Suprapubic skin (tissue), 4 donors: ENCODE measurements around the gene BICD1. TPM values are rescaled to one million over a fixed set of nuclear protein-coding genes. Genes with fewer than 3 reads are reported as not detected.

Experiments
- DNase-seq, 2 donors: peaks; one replicate each; pipeline ENCODE4 v3.0.0-alpha.2; 2019; ENCODE audit warnings: low spot score in 2 of 2
- H3K27ac ChIP-seq: fragments of 200-600 bp; sonication (generic); one replicate; pipeline ENCODE4 v1.5.1; 2019
- H3K27me3 ChIP-seq: fragments of 200-600 bp; sonication (generic); one replicate; pipeline ENCODE4 v1.5.1; 2019
- H3K36me3 ChIP-seq: fragments of 200-600 bp; sonication (generic); one replicate; pipeline ENCODE4 v1.5.1; 2019
- H3K4me1 ChIP-seq: fragments of 200-600 bp; sonication (generic); one replicate; pipeline ENCODE4 v1.5.1; 2019
- H3K4me3 ChIP-seq: fragments of 200-600 bp; sonication (generic); one replicate; pipeline ENCODE4 v1.5.1; 2019; ENCODE audit warnings: mild to moderate bottlenecking
- H3K9me3 ChIP-seq: fragments of 200-600 bp; sonication (generic); one replicate; pipeline ENCODE4 v1.5.1; 2019
- CTCF ChIP-seq, 2 donors: fragments of 200-600 bp in 1 of 2; fragments of 450-650 bp in 1 of 2; sonication (generic) in 1 of 2; IDR thresholded peaks; one replicate each; pipeline ENCODE4 v1.5.1; 2016 to 2019; ENCODE audit warnings: antibody characterized with exemption in 2 of 2, mild to moderate bottlenecking in 1 of 2, moderate library complexity in 1 of 2
- EP300 ChIP-seq: sonication (generic); formaldehyde crosslinking; IDR thresholded peaks from one replicate; pipeline ENCODE4 v1.6.1; 2017; ENCODE audit warnings: antibody characterized with exemption
- POLR2A ChIP-seq, 2 donors: fragments of 450-650 bp; IDR thresholded peaks; one replicate each; pipeline ENCODE4 v1.6.1; 2017; ENCODE audit warnings: antibody characterized with exemption in 2 of 2, mild to moderate bottlenecking in 2 of 2, moderate library complexity in 2 of 2
- POLR2AphosphoS5 ChIP-seq, 3 donors: sonication (generic); formaldehyde crosslinking; IDR thresholded peaks; one replicate each; pipeline ENCODE4 v1.6.1; 2017; ENCODE audit warnings: antibody characterized with exemption in 3 of 3
- WGBS: methylation state at CpG from one replicate; pipeline ENCODE4 v1.1.5; 2018; 5-methylcytosine and 5-hydroxymethylcytosine counted together
- total RNA-seq, 4 donors: library from RNA; depleted of rRNA; stranded (reverse); fragments of >200 nt; gene quantifications; one replicate each; pipeline ENCODE4 v1.1.0, GENCODE V29; 2016

Gene BICD1
- total RNA-seq, 4 donors from 2014 or later: 1.5 to 5.4 (median 2.5) TPM

GRCh38 chr12:32367381-32367780 is 260.7 kb downstream of the BICD1 start:
- Histone ChIP-seq H3K27ac (no peak overlapping the region), H3K4me1 (no peaks in the 10 kb centered on the region), H3K9me3 (no peaks in the 10 kb centered on the region), H3K27me3 (no peaks in the 10 kb centered on the region), H3K4me3 (no peak overlapping the region), H3K36me3 (no peaks in the 10 kb centered on the region)
- TF ChIP-seq CTCF (IDR thresholded peaks at IDR 0.05): no peak
- TF ChIP-seq EP300: no peak
- TF ChIP-seq POLR2AphosphoS5 (IDR thresholded peaks at IDR 0.05): no peak
- no peak for TF ChIP-seq POLR2A (IDR thresholded peaks at IDR 0.05)
- no peak for DNase-seq
- 79% methylated on average over 4 of the region's 4 CpGs for WGBS

- TF ChIP-seq POLR2AphosphoS5 (IDR thresholded peaks at IDR 0.05) (no peak), CTCF (IDR thresholded peaks at IDR 0.05) (no peak), POLR2A (IDR thresholded peaks at IDR 0.05) (no peak)
- no peaks in the 10 kb centered on the region for H3K9me3 ChIP-seq
- WGBS: 65% methylated on average over 4 of the region's 4 CpGs
Measured at GRCh38 chr12:32369202-32369601, 262.6 kb downstream of the BICD1 start.

GRCh38 chr12:32377344-32378055 is 270.9 kb downstream of the BICD1 start:
- Histone ChIP-seq H3K4me1 (no peaks in the 10 kb centered on the region), H3K27me3 (no peaks in the 10 kb centered on the region), H3K27ac (no peak overlapping the region), H3K36me3 (no peaks in the 10 kb centered on the region), H3K9me3 (no peaks in the 10 kb centered on the region), H3K4me3 (no peak overlapping the region)
- DNase-seq: no peak
- TF ChIP-seq EP300 (no peak), POLR2A (IDR thresholded peaks at IDR 0.05) (no peak)
- WGBS: 62% methylated on average over 12 of the region's 12 CpGs

More at GRCh38 chr12:32369202-32369601, 262.6 kb downstream of the BICD1 start:
- Histone ChIP-seq H3K27ac (no peak overlapping the region), H3K27me3 (no peaks in the 10 kb centered on the region), H3K4me1 (no peaks in the 10 kb centered on the region), H3K36me3 (no peaks in the 10 kb centered on the region), H3K4me3 (no peak overlapping the region)
- no peak for DNase-seq

- TF ChIP-seq CTCF (IDR thresholded peaks at IDR 0.05): no peak
- TF ChIP-seq POLR2AphosphoS5 (IDR thresholded peaks at IDR 0.05): no peak
- TF ChIP-seq EP300: no peak
- no peak for TF ChIP-seq POLR2A (IDR thresholded peaks at IDR 0.05)
- Histone ChIP-seq H3K4me3 (no peak overlapping the region), H3K9me3 (no peaks in the 10 kb centered on the region), H3K27me3 (no peaks in the 10 kb centered on the region), H3K27ac (no peak overlapping the region), H3K4me1 (no peaks in the 10 kb centered on the region), H3K36me3 (no peaks in the 10 kb centered on the region)
- 89% methylated on average over 10 of the region's 10 CpGs for WGBS
- no peak for DNase-seq
Measured at GRCh38 chr12:32379213-32379612, 272.6 kb downstream of the BICD1 start.

- no peak overlapping the region for H3K4me3 ChIP-seq
- H3K27me3 ChIP-seq: no peaks in the 10 kb centered on the region
- H3K36me3 ChIP-seq: no peaks in the 10 kb centered on the region
- 78% methylated on average over 8 of the region's 8 CpGs for WGBS
- no peaks in the 10 kb centered on the region for H3K9me3 ChIP-seq
- no peak overlapping the region for H3K27ac ChIP-seq
- DNase-seq: no peak
- no peaks in the 10 kb centered on the region for H3K4me1 ChIP-seq
- TF ChIP-seq POLR2AphosphoS5 (IDR thresholded peaks at IDR 0.05) (no peak), CTCF (IDR thresholded peaks at IDR 0.05) (no peak), EP300 (no peak), POLR2A (IDR thresholded peaks at IDR 0.05) (no peak)
Measured at GRCh38 chr12:32379667-32380066, 273.0 kb downstream of the BICD1 start.
